Calu3 (cell line): ENCODE measurements around the gene PKIB. TPM values are rescaled to one million over a fixed set of nuclear protein-coding genes. Genes with fewer than 3 reads are reported as not detected.
A peak's percentile ranks its signal among the peaks of the same experiment; 100 is the strongest.

Experiments
- BruUV-seq: library from RNA; stranded (reverse); fragments of 400-500 nt; replicated peaks from 2 replicates; lab custom pipeline; 2021; lab: Mats Ljungman, UMichigan
- CTCF ChIA-PET: fragments of 300-600 bp; sonication (Branson Sonifier 250); formaldehyde crosslinking; loops from one replicate; lab custom pipeline; 2022; ENCODE audit warnings: antibody characterized with exemption; lab: Charles Lee
- DNase-seq: peaks from one replicate; pipeline ENCODE4 v3.0.0; 2022
- H3K27ac Mint-ChIP-seq: one replicate; pipeline ENCODE4 v1.8.0; 2022; ENCODE audit warnings: mixed read lengths; ENCODE audit not compliant: unreplicated experiment
- H3K27me3 Mint-ChIP-seq: one replicate; pipeline ENCODE4 v1.8.0; 2022; ENCODE audit warnings: mixed read lengths; ENCODE audit not compliant: unreplicated experiment
- H3K36me3 Mint-ChIP-seq: one replicate; pipeline ENCODE4 v1.8.0; 2022; ENCODE audit warnings: mild to moderate bottlenecking, moderate library complexity, mixed read lengths; ENCODE audit not compliant: insufficient read depth, unreplicated experiment
- H3K4me1 Mint-ChIP-seq: one replicate; pipeline ENCODE4 v1.8.0; 2022; ENCODE audit warnings: mild to moderate bottlenecking, low read depth, mixed read lengths; ENCODE audit not compliant: unreplicated experiment
- H3K4me3 Mint-ChIP-seq: one replicate; pipeline ENCODE4 v1.8.0; 2022; ENCODE audit warnings: mild to moderate bottlenecking, low read depth, moderate library complexity, mixed read lengths; ENCODE audit not compliant: unreplicated experiment
- H3K9me3 Mint-ChIP-seq: one replicate; pipeline ENCODE4 v1.8.0; 2022; ENCODE audit warnings: low read depth, mixed read lengths; ENCODE audit not compliant: unreplicated experiment
- CTCF ChIP-seq: fragments of 200-600 bp; IDR thresholded peaks from one replicate; pipeline ENCODE4 v1.8.0; 2022; ENCODE audit warnings: antibody characterized with exemption; ENCODE audit not compliant: unreplicated experiment
- intact Hi-C: fragments of 100-400 bp; cut with micrococcal nuclease; formaldehyde crosslinking; loops from one replicate; pipeline ENCODE4 v1.10.0; 2022; ENCODE audit not compliant: unreplicated experiment
- total RNA-seq: library from RNA; stranded (reverse); gene quantifications from 2 replicates; pipeline ENCODE4 v1.2.3, GENCODE V29; 2022

PKIB gene
- total RNA-seq, 1 experiment from 2014 or later: 17.2 TPM

- Mint-ChIP-seq H3K27ac (peak overlapping the region; percentile 74), H3K27me3 (no peaks in the 10 kb centered on the region), H3K9me3 (no peaks in the 10 kb centered on the region), H3K4me3 (peak overlapping the region; percentile 13), H3K36me3 (peaks cover 8% of the 10 kb centered on the region), H3K4me1 (peaks cover 41% of the 10 kb centered on the region)
- intact Hi-C loops: loop anchor here (1.0 kb wide), 1 partner anchor 76 kb away; no protein-coding TSS in a partner anchor
- CTCF ChIA-PET: interaction anchor here (0.5 to 1.6 kb wide), 4 partner anchors 13 to 87 kb away, joined by 3 to 8 read pairs (median 4); partner anchors contain the start of gene PKIB
- peak; percentile 65 for DNase-seq
- BruUV-seq: no TSS peak
- no peak for TF ChIP-seq CTCF
Observed at GRCh38 chr6:122696853-122697252, 86.6 kb downstream of the PKIB start.

DNA sequence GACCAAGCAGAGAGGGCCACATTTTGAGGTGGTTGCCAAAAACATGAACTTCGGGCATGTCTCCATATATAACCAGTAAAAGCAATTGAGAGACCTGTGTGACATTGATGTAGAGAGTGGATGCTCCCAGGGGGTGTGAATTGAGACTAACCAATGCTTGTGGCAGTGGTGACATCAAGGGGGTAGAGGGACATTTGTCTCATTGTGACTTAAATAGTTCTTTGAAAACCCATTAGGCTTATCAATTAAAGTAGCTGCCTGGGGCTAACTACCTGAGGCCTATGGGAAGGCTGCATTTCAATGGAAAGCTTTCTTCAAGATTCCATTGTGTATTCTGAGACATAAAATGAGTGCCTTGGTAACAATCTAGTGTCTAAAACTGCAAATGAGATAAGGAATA, 87.3 kb downstream of the PKIB start:
- intact Hi-C loops: no loop called here

GRCh38 chr6:122701666-122702065, 91.5 kb downstream of the PKIB start:
- peaks cover 8% of the 10 kb centered on the region for H3K36me3 Mint-ChIP-seq
- no peaks in the 10 kb centered on the region for H3K27me3 Mint-ChIP-seq
- no peak overlapping the region for H3K4me3 Mint-ChIP-seq
- CTCF ChIA-PET: no interaction called here
- no peak overlapping the region for H3K27ac Mint-ChIP-seq
- no TSS peak for BruUV-seq
- no peak for DNase-seq
- intact Hi-C loops: no loop called here
- H3K4me1 Mint-ChIP-seq: peaks cover 28% of the 10 kb centered on the region
- no peaks in the 10 kb centered on the region for H3K9me3 Mint-ChIP-seq
- TF ChIP-seq CTCF: no peak

More for the DNA sequence above, 87.3 kb downstream of the PKIB start:
- Mint-ChIP-seq H3K27me3 (no peaks in the 10 kb centered on the region), H3K9me3 (no peaks in the 10 kb centered on the region), H3K36me3 (peaks cover 8% of the 10 kb centered on the region), H3K4me3 (peak overlapping the region; percentile 13), H3K4me1 (peaks cover 36% of the 10 kb centered on the region), H3K27ac (peak overlapping the region; percentile 74)
- TF ChIP-seq CTCF: no peak
- no TSS peak for BruUV-seq
- no peak for DNase-seq
- CTCF ChIA-PET: no interaction called here

DNA sequence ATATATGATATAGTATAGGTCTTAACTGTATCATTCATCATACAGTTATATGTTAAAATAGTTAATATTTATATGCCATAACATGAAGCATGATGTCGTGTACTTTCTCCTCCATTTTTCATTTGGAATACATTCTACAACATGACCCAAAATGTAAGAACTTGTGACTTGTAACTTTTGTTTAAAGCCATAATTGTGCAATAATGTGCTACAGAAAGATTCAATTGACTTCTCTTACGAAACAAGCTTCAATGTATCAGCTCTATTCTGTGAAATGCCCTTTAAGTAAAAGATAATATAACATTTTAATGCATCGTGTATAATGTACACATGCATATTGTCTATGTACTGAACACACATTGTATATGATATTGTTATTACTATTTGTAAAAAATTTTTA, 92.6 kb downstream of the PKIB start:
- BruUV-seq: no TSS peak
- TF ChIP-seq CTCF: no peak
- Mint-ChIP-seq H3K27ac (no peak overlapping the region), H3K27me3 (no peaks in the 10 kb centered on the region), H3K4me1 (peaks cover 17% of the 10 kb centered on the region), H3K36me3 (no peaks in the 10 kb centered on the region), H3K4me3 (no peak overlapping the region), H3K9me3 (no peaks in the 10 kb centered on the region)
- intact Hi-C loops: no loop called here
- no peak for DNase-seq
- CTCF ChIA-PET: interaction anchor here (0.6 kb wide), 1 partner anchor 94 kb away, joined by 4 read pairs; no protein-coding TSS in a partner anchor
